GM21360 (cell line): ENCODE data around the gene SHISA5.
"Not testable (repeated sequence)": the region's sequence is repeated elsewhere in the genome, so short reads cannot be mapped to it uniquely, and the experiment has no call there.

Source experiments
- ATAC-seq: cut with Tn5 transposase; IDR thresholded peaks from one replicate; pipeline ENCODE4 v1.9.1; 2021; ENCODE audit warnings: mild to moderate bottlenecking, moderate library complexity; ENCODE audit not compliant: unreplicated experiment

SHISA5 gene, protein sequence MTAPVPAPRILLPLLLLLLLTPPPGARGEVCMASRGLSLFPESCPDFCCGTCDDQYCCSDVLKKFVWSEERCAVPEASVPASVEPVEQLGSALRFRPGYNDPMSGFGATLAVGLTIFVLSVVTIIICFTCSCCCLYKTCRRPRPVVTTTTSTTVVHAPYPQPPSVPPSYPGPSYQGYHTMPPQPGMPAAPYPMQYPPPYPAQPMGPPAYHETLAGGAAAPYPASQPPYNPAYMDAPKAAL

DNA sequence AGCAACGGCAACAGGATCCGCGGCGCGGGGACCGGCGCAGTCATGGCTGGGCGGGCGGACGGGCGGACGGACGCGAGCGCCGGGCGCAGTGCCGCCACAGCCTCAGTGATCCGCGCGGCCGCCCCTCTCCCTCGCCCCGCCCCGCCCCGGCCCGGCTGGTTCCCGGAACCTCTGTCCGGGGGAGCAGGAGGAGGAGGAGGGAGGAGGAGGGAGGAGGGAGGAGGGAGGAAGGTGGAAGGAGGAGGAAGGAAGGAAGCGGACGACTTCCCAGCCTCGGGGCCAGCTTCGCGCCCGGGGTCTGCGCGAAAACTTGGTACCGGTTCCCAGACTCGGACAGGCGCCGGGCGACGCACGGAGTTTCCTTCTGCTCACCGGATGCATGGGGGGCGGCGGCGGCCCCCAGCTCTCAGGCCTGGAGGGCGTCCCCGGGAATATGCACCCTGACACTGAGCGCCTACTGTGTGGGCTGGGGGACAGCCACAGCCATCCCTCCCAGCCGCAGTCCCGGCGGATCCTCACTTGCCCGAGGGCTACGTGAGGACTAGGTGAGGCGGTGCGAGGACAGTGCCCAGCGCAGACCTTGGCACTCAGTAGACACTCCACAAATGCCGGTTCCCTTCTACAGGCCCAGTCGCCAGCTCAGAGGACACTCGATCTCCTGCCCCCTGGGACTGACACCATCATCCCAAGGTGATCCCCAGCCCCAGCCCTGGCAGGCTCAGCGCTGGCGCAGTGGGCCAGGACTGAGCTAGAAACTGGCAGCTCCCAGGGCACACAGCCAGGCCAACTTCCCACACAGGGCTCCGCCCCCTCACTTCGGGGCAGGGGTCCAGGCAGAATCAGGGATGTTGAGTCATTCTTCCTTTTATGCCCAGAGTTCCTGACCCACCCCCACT lies at the start of gene SHISA5:
SHISA5 (minus strand) TSS at position 124 of the 896 bp plus-strand sequence; CDS start at position 44, 80 bp downstream.
- no peak for ATAC-seq

DNA sequence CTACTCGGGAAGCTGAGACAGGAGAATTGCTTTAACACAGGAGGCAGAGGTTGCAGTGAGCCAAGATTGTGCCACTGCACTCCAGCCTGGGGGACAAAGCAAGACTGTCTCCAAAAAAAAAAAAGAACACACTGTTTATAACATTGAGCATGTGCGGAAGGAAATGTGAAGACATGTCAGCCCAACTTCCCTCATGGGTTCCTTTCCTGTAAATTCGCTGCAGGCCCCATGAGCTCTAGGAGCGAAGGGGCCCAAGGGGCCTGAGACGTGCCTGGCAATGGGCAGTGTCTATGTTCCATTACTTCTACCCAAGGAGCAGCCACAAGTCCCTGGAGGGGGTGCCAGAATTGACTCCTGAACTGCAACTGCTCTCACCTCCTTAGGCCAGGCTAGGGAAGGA lies 49.4 kb upstream of the SHISA5 start:
- no peak for ATAC-seq

DNA sequence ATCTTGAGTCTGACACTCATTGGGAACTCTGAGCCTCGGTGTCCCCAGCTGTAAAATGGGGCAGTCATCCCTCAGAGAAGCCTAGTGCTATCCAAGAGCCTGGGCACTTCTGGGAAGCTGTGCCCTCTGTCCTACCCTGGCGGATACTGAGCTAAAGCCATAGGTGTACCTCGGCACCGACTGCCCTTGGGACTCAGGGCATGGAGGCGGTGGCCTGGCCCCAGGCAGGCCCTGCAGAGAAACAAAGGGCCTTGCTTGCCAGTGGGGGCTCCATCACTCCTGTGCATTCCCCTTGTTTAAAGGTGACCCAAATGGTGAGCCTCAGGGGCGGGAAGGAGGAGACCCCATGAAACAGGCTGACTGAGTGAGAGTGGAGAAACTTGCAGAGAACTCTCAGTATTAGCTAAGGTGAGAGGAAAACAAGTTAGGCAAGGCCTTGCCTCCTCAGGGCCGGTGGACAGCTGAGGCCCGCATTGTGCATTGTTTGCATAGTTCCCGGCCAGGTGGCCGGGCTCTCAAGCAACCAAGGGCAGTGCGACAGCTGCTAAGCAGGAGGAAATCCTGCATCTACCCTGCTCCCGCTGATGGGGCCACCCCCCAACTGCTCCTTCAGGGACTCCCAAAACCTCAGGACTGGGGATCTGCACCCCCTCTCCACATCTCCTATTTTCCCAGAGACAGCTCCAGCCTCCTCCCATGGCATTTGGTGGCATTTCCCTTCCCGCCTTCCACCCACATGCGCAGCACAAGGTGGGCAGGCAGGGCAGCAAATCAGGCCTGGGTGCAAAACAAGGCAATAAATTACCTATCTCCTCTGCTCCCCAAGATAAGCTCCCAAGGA lies 48.4 kb upstream of the SHISA5 start:
- no peak for ATAC-seq

DNA sequence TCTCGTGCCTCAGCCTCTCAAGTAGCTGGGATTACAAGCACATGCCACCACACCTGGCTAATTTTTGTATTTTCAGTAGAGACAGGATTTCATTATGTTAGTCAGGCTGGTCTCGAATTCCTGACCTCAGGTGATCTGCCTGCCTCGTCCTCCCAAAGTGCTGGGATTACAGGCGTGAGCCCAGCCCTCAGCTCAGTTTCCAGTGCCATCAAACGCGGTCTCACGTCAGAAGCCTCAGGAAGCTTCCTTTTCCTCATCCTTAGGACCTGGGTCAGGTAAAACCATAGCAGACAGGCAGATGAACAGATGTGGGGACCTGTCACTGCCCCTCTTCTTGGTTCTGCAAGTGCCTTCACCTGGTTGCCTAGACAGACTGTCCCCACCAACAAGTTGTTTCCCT lies 47.7 kb upstream of the SHISA5 start:
- not testable (repeated sequence) for ATAC-seq

DNA sequence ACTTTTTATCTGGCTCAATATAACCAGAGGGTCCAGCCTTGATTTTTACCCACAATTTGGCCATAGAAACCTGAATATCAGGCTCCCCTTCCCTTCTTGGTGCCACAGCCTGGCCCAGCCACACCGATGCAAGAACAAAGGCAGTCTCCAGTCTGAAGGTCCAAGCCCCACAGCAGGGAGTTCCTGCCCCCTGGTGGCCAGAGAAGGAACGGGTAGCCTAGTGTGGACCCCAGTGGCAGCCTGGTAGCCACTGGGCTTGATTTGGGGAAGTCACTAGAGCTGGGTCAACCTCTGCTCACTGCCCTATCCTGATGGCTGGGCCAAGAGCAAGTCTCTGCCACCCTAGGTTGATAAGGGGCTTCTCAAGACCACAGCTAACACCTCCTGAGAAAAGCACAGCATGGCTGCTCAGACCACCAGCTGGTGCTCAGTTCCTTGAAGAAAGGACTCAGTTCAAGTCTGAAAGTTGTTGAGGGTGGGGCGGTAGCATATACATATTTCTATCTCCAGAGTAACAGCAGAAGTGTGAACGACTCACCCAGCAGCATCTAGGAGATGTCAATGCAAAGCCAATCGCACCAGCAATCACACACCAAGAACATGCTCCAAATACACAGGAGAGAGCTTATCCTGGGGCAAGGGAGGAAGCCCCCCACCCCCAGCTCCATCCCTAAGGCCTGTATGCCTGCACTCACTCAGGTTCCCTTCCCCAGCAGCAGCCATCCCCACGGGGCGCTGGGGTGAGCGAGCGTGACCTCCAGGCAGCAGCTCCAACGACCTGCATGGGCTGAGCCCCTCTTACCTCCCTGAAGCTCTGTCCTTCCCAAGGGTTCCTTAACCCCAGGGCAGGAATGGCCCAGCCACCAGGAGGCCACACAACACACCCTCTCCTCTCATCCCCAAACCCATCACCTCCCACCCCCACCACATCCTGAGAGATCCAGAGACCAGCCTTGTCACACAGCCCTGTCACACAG lies 45.0 kb upstream of the SHISA5 start:
- peak; percentile 60 for ATAC-seq

DNA sequence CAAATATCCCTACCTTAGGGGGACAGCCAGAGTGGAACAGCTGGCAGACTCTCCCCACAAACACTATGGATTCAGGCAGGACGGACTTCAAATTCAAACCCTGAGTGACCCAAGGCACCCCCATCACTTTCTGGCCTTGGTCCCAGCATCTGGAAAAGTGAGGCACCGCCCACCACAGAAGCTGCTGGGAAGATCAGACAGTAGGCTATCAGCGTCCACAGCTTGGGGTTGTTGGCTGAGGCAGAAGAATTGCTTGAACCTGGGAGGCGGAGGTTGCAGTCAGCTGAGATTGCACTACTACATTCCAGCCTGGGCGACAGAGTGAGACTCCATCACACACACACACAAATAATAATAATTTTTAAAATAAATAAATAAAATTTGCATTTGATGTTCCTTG lies 44.2 kb upstream of the SHISA5 start:
- no peak for ATAC-seq

DNA sequence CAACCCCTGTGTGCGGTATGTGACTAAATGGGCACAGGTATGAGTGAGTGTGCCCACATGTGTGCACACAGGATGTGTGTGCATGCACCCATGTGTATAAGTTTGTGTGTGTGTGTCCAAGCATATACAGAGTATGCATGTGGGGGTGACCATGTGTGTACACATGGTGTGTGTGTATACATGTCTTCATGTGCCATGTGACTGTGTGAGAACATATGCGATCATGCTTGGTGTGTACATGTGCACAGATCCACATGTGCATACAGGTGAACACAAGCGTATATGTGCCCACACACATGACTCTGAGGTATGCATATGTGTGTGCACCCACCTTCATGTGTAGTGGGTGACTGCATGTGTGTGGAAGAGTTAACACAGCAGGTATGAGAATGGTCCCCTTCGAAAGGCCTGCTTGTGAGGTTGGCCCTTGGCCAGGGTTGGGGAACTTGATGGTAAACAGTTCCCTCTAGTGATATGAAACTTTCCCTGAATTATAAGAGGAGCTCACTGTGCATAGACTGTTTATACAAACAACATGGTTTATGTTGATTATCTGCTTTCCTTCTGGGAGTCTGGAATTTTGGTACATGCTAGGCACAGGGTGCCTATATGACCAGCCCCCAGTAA lies 42.3 kb upstream of the SHISA5 start:
- no peak for ATAC-seq

DNA sequence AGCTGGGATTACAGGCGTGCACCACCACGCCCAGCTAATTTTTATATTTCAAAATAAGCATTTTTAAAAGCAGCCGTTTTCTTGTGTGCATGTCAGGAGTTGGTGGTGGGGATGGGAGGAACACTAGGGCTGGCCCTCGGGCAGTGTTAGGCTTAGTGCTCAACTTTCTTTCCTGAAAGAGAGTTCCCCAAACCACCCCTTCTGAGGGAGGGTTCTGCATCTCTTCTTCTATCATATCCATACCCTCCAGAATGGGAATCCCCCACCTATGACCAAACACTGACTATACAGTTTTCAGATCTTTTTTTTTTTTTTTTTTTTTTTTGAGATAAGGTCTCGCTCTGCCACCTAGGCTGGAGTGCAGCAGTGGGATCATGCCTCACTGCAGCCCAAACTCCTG lies 40.2 kb upstream of the SHISA5 start:
- ATAC-seq = no peak

DNA sequence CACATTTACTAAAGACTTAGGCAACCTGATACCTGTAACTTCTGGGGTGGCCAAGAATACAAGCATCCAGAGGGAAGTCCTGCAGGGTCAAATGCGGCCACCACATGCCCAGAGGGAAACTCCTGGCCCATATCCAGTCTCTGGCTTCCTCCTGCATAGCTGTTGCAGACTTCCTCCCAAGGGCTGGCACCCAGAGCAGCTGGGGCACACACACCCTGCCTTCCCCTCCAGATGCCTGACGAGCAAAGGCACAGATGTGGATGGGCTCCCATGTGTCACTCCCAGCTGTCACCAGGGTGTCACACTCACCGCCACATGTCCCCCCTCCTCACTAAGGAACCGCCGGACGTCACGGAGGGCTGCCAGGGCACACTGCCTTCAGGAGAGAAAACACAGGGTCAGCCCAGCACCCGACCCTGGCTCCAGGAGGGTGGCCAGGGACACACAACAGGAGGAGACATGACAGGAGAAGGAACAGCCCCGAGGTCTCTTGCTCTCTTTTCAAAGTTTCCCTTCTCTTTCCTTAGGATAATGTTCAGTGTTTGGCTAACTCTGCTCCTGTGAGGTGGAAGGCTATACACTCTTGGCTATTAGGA lies 39.4 kb upstream of the SHISA5 start:
- ATAC-seq = no peak

DNA sequence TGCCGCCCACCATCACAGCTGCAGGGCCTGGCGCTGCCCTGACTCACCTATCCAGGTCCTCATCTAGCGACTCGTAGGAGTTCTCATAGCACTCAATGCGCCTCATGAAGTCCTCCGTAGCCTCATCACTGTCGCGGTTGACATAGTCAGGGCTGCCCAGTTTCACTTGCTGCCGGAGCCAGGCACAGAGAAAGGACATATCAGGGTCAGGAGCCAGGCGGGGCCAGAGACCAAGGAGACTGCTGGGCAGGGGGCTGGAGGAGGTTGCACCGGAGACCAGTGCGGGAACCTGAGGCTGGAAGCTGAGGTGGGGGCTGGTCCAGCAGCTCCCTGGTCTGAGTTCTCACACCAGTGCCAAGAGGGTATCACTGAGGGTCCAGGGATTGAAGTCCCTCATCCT lies 34.5 kb upstream of the SHISA5 start:
- no peak for ATAC-seq

DNA sequence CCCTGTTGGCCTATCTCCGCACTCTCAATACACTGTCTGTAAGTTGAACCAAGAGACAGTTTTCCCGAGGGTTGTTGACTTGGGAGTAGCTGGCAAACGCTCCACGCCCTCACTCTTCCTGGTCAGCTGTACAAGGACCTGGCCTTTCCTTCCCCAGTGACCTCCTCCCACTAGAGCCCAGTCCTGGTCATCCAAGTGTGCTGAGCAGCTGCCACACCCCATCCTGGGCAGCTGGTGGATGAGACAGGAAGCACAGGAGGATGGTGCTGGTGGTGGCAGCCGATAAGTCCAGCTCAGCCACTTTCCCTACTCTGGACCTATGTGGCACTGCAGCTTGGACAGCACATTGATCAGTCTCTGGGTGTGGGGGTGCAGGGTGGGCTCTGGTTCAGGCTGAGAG lies 32.8 kb upstream of the SHISA5 start:
- no peak for ATAC-seq

DNA sequence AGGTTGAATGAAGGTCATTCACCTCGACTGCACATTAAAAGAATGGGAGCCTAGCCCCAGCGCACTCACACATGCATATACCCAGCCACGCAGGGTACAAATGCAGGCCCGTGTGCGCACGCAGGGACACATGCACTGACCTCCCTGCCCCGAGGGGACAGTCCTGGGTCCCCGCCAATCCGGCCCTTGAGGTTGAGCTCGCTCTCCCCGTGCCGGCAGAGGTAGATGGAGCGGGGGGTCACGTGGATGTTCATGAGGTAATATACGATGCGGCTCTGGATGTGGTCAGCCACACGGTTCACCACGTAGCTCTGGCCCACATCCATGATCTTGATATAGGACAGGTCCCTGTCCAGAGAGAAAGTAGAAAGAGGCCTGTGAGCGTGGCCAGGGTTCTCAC lies 32.1 kb upstream of the SHISA5 start:
- no peak for ATAC-seq

DNA sequence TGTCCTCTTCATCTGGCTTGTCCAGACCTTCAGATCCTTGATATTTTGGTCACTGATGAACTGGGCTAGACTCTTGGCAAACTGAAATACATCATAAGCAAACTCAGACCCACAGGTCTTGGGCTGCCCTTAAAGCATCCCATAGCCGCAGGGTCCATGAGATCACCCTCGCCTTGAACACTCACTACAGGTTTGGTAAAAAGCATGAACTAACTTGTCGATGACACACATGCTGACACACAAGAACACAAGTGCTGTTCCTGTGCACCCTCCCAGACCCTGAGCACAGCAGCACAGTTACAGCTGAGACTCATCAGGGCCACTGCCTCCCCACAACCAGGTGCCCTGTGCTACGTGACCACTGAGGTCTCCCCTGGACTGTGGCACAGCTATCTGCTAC lies 31.6 kb upstream of the SHISA5 start:
- no peak for ATAC-seq

DNA sequence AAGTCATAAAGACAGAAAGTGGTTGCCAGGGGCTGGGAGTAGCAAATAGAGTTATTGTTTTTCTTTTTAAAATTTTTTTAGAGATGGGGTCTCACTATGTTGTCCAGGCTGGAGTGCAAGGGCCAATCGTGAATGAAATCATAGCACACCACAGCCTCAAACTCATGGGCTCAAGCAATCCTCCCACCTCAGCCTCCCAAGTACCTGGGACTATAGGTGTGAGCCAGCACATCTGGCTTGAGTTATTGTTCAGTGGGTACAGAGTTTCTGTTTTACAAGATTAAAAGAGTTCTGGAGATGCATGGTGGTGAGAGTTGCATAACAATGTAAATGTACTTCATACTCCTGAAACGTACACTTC lies 29.0 kb upstream of the SHISA5 start:
- ATAC-seq = no peak

DNA sequence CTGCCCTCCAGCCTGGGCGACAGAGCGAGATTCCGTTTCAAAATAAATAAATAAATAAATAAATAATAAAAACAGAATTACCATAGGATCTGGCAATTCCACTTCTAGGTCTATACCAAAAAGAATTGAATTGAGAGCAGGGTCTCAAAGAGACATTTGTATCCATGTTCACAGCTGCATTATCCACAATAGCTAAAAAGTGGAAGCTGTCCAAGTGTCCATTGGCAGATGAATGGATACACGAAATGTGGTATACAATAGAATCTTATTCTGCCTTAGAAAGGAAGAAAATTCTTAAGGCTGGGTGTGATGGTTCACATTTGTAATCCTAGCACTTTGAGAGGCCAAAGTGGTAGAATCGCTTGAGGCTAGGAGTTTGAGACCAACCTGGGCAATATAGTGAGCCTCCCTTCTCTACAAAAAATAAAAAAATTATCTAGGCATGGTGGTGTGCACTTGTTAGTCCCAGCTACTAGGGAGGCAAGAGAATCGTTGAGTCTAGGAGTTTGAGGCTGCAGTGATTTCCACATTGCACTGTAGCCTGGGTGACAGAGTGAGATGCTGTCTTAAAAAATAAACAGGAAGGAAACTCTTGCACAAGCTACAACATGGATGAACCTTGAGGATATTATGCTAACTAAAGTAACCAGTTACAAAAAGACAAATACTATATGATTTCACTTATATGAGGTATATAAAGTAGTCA lies 28.4 kb upstream of the SHISA5 start:
- no peak for ATAC-seq

DNA sequence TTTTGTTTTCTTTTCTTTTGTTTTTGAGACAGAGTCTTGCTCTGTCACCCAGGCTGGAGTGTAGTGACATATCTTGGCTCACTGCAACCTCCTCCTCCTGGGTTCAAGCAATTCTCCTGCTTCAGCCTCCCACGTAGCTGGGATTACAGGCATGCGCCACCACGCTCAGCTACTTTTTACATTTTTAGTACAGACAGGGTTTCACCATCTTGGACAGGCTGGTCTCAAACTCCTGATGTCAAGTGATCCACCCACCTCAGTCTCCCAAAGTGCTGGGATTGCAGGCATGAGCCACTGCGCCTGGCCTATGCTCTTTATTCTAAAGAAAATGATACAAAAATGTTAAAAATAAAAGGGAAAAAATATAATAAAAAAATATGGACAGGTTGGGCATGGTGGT lies 26.7 kb upstream of the SHISA5 start:
- ATAC-seq = not testable (repeated sequence)

DNA sequence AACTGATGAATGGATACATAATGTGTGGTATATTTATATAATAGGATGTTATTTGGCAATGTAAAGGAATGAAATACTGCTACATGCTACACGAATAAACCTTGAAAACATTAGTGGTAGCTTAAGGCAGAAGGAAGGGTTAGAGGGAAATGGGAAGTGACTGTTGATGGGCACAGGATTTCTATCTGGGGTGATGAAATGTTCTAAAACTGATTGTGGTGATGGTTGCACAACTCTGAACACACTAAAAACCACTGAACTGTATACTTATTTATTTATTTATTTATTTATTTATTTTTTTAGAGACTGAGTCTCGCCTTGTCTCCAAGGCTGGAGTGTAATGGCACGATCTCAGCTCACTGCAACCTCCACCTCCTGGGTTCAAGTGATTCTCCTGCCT lies 24.8 kb upstream of the SHISA5 start:
- ATAC-seq = no peak

DNA sequence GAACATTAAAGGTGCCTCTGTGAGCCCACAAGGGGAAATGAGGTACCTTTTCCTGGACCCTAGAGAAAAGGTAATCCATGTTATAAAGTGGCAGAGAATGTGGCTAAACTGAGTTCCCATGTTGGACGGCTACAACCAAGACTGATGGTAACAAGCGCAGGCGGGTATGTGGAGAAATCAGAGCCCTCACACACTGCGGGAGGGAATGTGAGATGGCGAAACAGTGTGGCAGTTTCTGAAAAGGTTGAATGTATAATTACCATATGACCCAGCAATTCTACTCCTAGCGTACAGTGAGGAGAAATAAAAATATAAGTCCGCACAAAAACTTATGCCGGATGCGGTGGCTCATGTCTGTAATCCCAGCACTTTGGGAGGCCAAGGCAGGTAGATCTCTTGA lies 24.1 kb upstream of the SHISA5 start:
- ATAC-seq = no peak

DNA sequence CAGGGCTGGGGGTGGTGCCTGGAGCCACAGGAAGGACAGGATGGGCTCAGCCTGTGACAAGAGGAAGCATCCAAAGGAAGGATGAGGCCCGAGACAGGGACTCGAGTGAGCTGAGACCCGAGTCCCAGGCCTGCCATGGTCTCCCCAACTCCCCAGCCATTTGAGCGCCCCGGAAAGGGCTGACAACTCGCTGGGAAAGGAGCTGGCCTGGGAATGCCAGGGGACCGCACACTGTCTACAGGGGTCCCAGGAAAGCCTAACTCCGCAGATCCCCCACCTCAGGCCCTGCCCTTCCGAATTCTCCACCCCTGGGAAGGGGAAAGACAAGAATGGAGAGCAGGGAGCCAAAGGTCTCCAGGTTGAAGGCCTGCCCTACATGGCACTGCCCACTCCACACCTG lies 21.0 kb upstream of the SHISA5 start:
- ATAC-seq = no peak
